ENCODE data around the gene MCEE. TPM values are rescaled to one million over a fixed set of nuclear protein-coding genes. Genes with fewer than 3 reads are reported as not detected.
"Not testable (repeated sequence)": the region's sequence is repeated elsewhere in the genome, so short reads cannot be mapped to it uniquely, and the experiment has no call there.

The MCEE gene
- total RNA-seq: 11.1 and 12.2 TPM in 2 replicates

GRCh38 chr2:71130152-71130904 is at the start of gene MCEE, which contains the start of gene MPHOSPH10:
TSS of gene MCEE (minus strand) at chr2:71130229. CDS start at chr2:71130219, 10 bp downstream.
TSS of gene MPHOSPH10 (plus strand) at chr2:71130634. CDS start at chr2:71130666, 32 bp downstream.
- H3K4me1 Mint-ChIP-seq: peaks cover 17% of the 10 kb centered on the region
- POLR2A ChIA-PET: interaction anchor here (0.6 to 4.9 kb wide), 12 partner anchors 10 to 1700 kb away, joined by 3 to 170 read pairs (median 3); partner anchors contain the start of genes AAK1, NAGK, PAIP2B and ZNF638
- no peaks in the 10 kb centered on the region for H3K27me3 Mint-ChIP-seq
- DNase-seq (peak; percentile 79), ATAC-seq (ENCODE audit: low read depth) (peak; percentile 94)
- H3K27ac Mint-ChIP-seq: no peak within 1 kb of the TSS
- no peaks in the 10 kb centered on the region for H3K9me3 Mint-ChIP-seq
- intact Hi-C loops (cut with micrococcal nuclease): loop anchor here (1.0 to 5.0 kb wide), 10 partner anchors 58 to 1942 kb away; partner anchors contain the start of genes AAK1, NAGK, PAIP2B and SFXN5
- TF ChIP-seq CTCF (IDR thresholded peaks at IDR 0.05): no peak
- peaks cover 18% of the 10 kb centered on the region for H3K36me3 Mint-ChIP-seq (ENCODE audit: low read depth)
- CTCF ChIA-PET: interaction anchor here (1.1 to 3.9 kb wide), 5 partner anchors 17 to 163 kb away, joined by 3 to 26 read pairs (median 5); partner anchors contain the start of gene NAGK
- H3K4me3 Mint-ChIP-seq: no peak within 1 kb of the TSS

GRCh38 chr2:71178836-71179235 is 48.8 kb upstream of the MCEE start:
- intact Hi-C loops (cut with micrococcal nuclease); CTCF ChIA-PET: not testable (repeated sequence)

GRCh38 chr2:71174207-71174606 is 44.2 kb upstream of the MCEE start:
- intact Hi-C loops (cut with micrococcal nuclease): no loop called here
- ATAC-seq (ENCODE audit: low read depth) (no peak), DNase-seq (no peak)
- Mint-ChIP-seq H3K4me3 (no peak overlapping the region), H3K4me1 (no peaks in the 10 kb centered on the region), H3K9me3 (no peaks in the 10 kb centered on the region), H3K36me3 (ENCODE audit: low read depth) (no peaks in the 10 kb centered on the region), H3K27me3 (peaks cover 17% of the 10 kb centered on the region), H3K27ac (no peak overlapping the region)
- CTCF ChIA-PET: no interaction called here
- POLR2A ChIA-PET: no interaction called here
- TF ChIP-seq CTCF (IDR thresholded peaks at IDR 0.05): no peak

More at GRCh38 chr2:71178836-71179235, 48.8 kb upstream of the MCEE start:
- H3K27ac Mint-ChIP-seq; H3K4me3 Mint-ChIP-seq; POLR2A ChIA-PET; DNase-seq; H3K4me1 Mint-ChIP-seq; H3K9me3 Mint-ChIP-seq; H3K36me3 Mint-ChIP-seq (ENCODE audit: low read depth); ATAC-seq (ENCODE audit: low read depth): not testable (repeated sequence)
- H3K27me3 Mint-ChIP-seq: peaks cover 11% of the 10 kb centered on the region

- Mint-ChIP-seq H3K27ac (no peak overlapping the region), H3K9me3 (no peaks in the 10 kb centered on the region), H3K4me3 (no peak overlapping the region), H3K27me3 (peaks cover 17% of the 10 kb centered on the region), H3K4me1 (no peaks in the 10 kb centered on the region), H3K36me3 (ENCODE audit: low read depth) (no peaks in the 10 kb centered on the region)
- DNase-seq: no peak
- TF ChIP-seq CTCF (IDR thresholded peaks at IDR 0.05): no peak
- POLR2A ChIA-PET: no interaction called here
- intact Hi-C loops (cut with micrococcal nuclease): no loop called here
- CTCF ChIA-PET: no interaction called here
- no peak for ATAC-seq (ENCODE audit: low read depth)
Observed at GRCh38 chr2:71173096-71173495, 43.1 kb upstream of the MCEE start.

- no peak for DNase-seq
- ATAC-seq (ENCODE audit: low read depth): no peak
- ChIA-PET CTCF (no interaction called here), POLR2A (no interaction called here)
- Mint-ChIP-seq H3K27ac (no peak overlapping the region), H3K4me1 (no peaks in the 10 kb centered on the region), H3K27me3 (peaks cover 9% of the 10 kb centered on the region), H3K36me3 (ENCODE audit: low read depth) (no peaks in the 10 kb centered on the region), H3K9me3 (no peaks in the 10 kb centered on the region), H3K4me3 (no peak overlapping the region)
- no peak for TF ChIP-seq CTCF (IDR thresholded peaks at IDR 0.05)
- intact Hi-C loops (cut with micrococcal nuclease): no loop called here
Observed at GRCh38 chr2:71166812-71167211, 36.8 kb upstream of the MCEE start.
